Measurements from ENCODE around the gene PCDHGA1. TPM values are rescaled to one million over a fixed set of nuclear protein-coding genes. Genes with fewer than 3 reads are reported as not detected.

Gene PCDHGA1
- total and polyA plus RNA-seq, 9 of the 15 experiments (the other 6 are each of a cell fraction or from before 2014, with no cell fraction given): 0.05 to 0.26 (median 0.18) TPM; not detected in 2

GRCh38 chr5:141298376-141298775 lies 31.9 kb upstream of the PCDHGA1 start (continued):
- TF ChIP-seq ZNF639 (CRISPR knock-in tag; conservative IDR thresholded peaks at IDR 0.05 in 1 of 2, IDR thresholded peaks at IDR 0.05 in 1 of 2): 0 out of 4 replicates have a peak, but pooled peaks of 1 of the 2 experiments have one; percentile 23
- TF ChIP-seq NCOR1 (IDR thresholded peaks at IDR 0.05): peak; percentile 89
- TF ChIP-seq TAL1 (IDR thresholded peaks at IDR 0.05): peak; percentile 88
- TF ChIP-seq POLR2AphosphoS5 (IDR thresholded peaks at IDR 0.05; ENCODE audit: control insufficient read depth, insufficient read depth, low read depth, low read length): peak; percentile 89
- TF ChIP-seq ZSCAN29 (IDR thresholded peaks at IDR 0.05): peak; percentile 65
- TF ChIP-seq, protein P1, sequence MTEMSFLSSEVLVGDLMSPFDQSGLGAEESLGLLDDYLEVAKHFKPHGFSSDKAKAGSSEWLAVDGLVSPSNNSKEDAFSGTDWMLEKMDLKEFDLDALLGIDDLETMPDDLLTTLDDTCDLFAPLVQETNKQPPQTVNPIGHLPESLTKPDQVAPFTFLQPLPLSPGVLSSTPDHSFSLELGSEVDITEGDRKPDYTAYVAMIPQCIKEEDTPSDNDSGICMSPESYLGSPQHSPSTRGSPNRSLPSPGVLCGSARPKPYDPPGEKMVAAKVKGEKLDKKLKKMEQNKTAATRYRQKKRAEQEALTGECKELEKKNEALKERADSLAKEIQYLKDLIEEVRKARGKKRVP (CRISPR knock-in tag; IDR thresholded peaks at IDR 0.05): no peak
- peak; percentile 34; the same call in 1 of the 2 replicates for TF ChIP-seq VEZF1 (CRISPR knock-in tag; IDR thresholded peaks at IDR 0.05)
- no peak for TF ChIP-seq BRF1 (IDR thresholded peaks at IDR 0.05; ENCODE audit: borderline replicate concordance, extremely low read depth, insufficient read length)
- TF ChIP-seq ZNF143 (CRISPR knock-in tag; IDR thresholded peaks at IDR 0.05): no peak
- peak; percentile 94 for TF ChIP-seq CBFA2T3 (IDR thresholded peaks at IDR 0.05)
- no peak for TF ChIP-seq ELF4 (CRISPR knock-in tag; IDR thresholded peaks at IDR 0.05)
- TF ChIP-seq DIDO1 (tag; IDR thresholded peaks at IDR 0.05; ENCODE audit: low read depth): no peak
- no peak for TF ChIP-seq ZNF263 (CRISPR knock-in tag; IDR thresholded peaks at IDR 0.05; ENCODE audit: borderline replicate concordance)
- TF ChIP-seq ZNF174 (CRISPR knock-in tag; IDR thresholded peaks at IDR 0.05): no peak
- TF ChIP-seq ZNF644 (tag; IDR thresholded peaks at IDR 0.05; ENCODE audit: low read depth): no peak
- TF ChIP-seq DPF2 (IDR thresholded peaks at IDR 0.05): peak; percentile 51
- no peak for TF ChIP-seq POLR2AphosphoS2 (IDR thresholded peaks at IDR 0.05; ENCODE audit: low read length)
- TF ChIP-seq TRIM24 (IDR thresholded peaks at IDR 0.05): peak; percentile 88
- peak; percentile 14 to 51; a peak in 1 of 4 replicates for TF ChIP-seq KDM1A (IDR thresholded peaks at IDR 0.05)
- peak; percentile 94 for TF ChIP-seq TEAD4 (IDR thresholded peaks at IDR 0.05; ENCODE audit: low read length)
- no peak for TF ChIP-seq TEAD4 (CRISPR knock-in tag; IDR thresholded peaks at IDR 0.05; ENCODE audit: borderline replicate concordance)
- peak; percentile 36; the same call in 1 of the 2 replicates for TF ChIP-seq EP300 (IDR thresholded peaks at IDR 0.05; ENCODE audit: low read length)
- TF ChIP-seq DMBX1 (CRISPR knock-in tag; IDR thresholded peaks at IDR 0.05; ENCODE audit: borderline replicate concordance): peak; percentile 72; the same call in 1 of the 2 replicates
- peak; percentile 94 for TF ChIP-seq CBFA2T2 (conservative IDR thresholded peaks at IDR 0.05)
- 0 out of 2 replicates have a peak, but pooled peaks have one; percentile 35 for TF ChIP-seq SMARCE1 (IDR thresholded peaks at IDR 0.05)
- peak; percentile 64 for TF ChIP-seq SMARCA4 (IDR thresholded peaks at IDR 0.05)
- peak; percentile 81 for TF ChIP-seq MTA2 (IDR thresholded peaks at IDR 0.05; ENCODE audit: low read depth)
- TF ChIP-seq CC2D1A (IDR thresholded peaks at IDR 0.05): peak; percentile 67; the same call in 1 of the 2 replicates
- peak; percentile 70 for TF ChIP-seq ZNF766 (CRISPR knock-in tag; conservative IDR thresholded peaks at IDR 0.05)
- TF ChIP-seq FOXM1 (IDR thresholded peaks at IDR 0.05; ENCODE audit: low read depth): peak; percentile 75
- TF ChIP-seq FOXM1 (CRISPR knock-in tag; IDR thresholded peaks at IDR 0.05; ENCODE audit: low read depth): no peak

Measured in K562 (cell line).